ENCODE measurements around the gene CLK2.
A peak's percentile ranks its signal among the peaks of the same experiment; 100 is the strongest.

DNA sequence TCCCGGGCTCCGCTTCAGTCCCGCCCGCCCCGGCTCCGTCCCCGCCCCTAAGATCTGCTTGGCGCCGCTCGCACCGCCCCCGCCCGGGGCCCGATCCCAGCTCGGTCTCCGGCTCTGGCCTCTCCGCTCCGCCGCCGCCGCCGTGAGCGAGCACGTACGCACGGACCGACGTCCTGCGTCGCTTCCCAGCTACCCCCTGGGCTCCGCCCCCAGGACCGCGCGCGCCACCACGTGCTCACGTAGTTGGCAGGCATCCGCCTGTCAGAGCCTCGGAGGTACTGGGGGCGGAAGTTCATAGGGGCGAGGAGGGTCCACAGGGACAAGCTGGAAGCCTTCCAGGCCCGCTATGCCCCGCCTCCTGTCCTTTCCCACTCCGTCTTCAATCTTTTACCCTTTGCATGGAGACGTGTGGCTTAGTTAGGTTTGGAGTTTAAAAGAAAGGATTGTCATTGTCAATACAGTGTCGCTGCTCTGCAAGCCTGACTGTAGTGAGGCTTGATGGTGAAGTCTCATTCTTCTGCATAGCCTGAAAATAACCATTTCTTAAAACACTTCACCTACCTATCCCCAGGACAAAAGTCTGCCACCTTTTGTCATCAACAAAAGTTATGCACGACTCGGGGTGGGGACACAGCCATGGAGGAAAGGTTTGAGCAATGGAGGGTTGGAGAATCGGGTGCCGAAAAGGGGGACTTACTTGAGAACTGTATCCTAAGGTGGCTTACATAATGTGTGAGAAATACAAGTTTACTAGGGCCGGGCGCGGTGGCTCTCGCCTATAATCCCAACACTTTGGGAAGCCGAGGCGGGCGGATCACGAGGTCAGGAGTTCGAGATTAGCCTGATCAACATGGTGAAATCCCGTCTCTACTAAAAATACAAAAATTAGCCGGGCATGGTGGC lies at the start of gene CLK2:
- no peak; the same call in 1 of the 2 replicates for TF ChIP-seq POLR2AphosphoS5 (IDR thresholded peaks at IDR 0.05; ENCODE audit: low read depth, low read length)
- TF ChIP-seq NRF1 (IDR thresholded peaks at IDR 0.05; ENCODE audit: low read depth, low read length), result no peak
- 0 out of 2 replicates have a peak, but pooled peaks have one; percentile 30 for TF ChIP-seq TCF12 (IDR thresholded peaks at IDR 0.05; ENCODE audit: low read depth, low read length)
- peak; percentile 62 to 68; a peak in 2 of 3 replicates for TF ChIP-seq POLR2A (IDR thresholded peaks at IDR 0.05; ENCODE audit: control extremely low read depth in 1 of 2, low read depth in 2 of 2, low read length in 2 of 2)
- TF ChIP-seq, protein P1, sequence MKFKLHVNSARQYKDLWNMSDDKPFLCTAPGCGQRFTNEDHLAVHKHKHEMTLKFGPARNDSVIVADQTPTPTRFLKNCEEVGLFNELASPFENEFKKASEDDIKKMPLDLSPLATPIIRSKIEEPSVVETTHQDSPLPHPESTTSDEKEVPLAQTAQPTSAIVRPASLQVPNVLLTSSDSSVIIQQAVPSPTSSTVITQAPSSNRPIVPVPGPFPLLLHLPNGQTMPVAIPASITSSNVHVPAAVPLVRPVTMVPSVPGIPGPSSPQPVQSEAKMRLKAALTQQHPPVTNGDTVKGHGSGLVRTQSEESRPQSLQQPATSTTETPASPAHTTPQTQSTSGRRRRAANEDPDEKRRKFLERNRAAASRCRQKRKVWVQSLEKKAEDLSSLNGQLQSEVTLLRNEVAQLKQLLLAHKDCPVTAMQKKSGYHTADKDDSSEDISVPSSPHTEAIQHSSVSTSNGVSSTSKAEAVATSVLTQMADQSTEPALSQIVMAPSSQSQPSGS (IDR thresholded peaks at IDR 0.05; ENCODE audit: low read length), result no peak

Data from H1 (cell line).